GM04504 (cell line): Measurements from ENCODE around the gene CPNE5.
A peak's percentile ranks its signal among the peaks of the same experiment; 100 is the strongest.

ENCODE experiments used
- DNase-seq: peaks from one replicate; pipeline ENCODE4 v3.0.0-alpha.2; 2012; ENCODE audit warnings: low read depth

CPNE5 gene

DNA sequence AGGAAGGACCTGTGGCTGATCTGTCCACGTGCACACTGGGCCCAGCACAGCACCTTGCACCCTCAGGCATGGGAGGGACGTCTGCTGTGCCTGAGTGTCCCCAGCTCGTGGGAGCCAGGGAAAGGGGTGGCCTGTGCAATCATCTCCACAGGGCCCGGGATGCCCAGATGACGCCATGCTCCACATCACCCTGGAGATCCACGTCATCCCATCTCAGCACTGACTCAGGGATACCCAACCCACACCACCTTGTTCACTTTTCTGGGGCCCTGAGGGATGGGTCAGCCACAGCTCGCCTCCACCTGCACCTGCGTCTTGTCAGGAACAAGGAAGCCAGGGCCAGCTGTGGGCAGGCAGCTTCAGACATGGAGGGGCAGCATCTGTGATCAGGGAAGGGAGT, 93.4 kb downstream of the CPNE5 start:
- DNase-seq, result no peak

DNA sequence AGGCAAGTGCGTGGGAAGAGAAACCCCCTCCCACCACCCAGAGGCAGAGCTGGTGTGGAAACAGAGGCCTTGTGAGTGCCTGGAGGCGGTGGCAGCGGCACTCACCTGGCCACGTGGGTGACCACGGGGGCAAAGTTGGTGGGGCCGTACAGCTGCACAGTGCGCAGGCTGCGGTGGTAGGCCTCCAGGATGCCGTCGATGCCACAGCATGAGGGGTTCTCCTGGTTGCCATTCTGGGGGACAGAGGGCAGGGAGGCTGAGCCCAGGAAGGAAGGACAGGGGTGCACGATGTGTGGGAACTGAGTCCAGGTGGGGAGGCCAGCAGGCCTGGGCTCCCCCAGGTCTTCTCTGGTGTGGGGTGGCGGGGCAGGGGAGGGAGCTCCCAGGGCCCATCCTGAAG, 94.0 kb downstream of the CPNE5 start:
- DNase-seq, result no peak

DNA sequence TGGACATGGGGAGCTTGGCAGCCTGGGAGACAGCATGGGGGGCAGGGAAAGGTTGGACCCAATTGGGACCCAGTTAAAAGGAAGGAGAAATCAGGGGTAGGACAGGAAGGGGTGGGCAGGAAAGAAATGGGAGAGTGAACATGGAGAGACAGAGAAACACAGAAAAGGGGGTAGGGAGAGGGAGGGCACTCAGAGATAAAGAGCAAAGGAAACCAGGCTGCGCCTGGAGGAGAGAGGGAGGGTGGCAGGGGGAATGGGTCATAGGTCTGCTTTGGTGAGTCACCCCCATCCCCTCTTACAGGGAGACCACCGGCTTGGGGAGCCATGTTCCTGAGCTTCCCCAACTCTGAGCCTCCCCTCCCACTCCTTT, 95.0 kb downstream of the CPNE5 start:
- DNase-seq, result no peak

DNA sequence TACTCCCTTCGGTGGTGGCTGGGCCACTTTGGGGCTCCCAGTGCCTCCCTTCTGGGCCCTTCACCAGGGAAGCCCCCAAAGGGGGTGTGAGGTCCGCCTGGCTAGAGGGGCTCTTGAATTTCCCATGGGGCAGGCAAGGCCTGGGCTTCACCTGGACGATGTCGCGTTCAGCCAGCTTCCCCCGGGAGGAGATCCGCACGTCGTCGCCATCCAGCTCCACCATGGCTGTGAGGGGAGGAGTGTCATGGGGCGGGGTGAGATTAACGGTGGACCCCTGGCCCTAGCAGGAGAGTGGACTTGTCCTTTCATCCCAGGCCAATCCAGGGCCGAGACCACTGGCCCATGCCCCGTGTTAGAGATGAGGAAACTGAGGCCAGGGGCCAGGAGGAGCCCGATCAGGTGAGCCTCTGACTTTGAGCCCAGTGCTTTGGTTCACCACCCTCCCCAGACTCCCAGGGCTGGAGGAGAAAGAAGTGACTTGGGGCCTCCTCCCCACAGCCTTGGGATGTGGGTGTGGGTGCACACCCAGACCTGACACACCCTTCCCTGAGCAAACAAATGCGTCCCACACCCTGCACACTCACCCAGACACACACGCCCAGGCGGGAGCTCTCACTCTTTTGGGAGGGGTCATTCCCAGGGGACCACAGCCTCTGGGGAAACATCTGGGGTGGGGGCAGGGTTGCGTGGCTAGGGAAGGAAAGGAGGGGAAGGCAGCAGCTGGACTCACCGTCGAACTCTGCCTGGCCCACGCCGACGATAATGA, 95.5 kb downstream of the CPNE5 start:
- no peak for DNase-seq

DNA sequence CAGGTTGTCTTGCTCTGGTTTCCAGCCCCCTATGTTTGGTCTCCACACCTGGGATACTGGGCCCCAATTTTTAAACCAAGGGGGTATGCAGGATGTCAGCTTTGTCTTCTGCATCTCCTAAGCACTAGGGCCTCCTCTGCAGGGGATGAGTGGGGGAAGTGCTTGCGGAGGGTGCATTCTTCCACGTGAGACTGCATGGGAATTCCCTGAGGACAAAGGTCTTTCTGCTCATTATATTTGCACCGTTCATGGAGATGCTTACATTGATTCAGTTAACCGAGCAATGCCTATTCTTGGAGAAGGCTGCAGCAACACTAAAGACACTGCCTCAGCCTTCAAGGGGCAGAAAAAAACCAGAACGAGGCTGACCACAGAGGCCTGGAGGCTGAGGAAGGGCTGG, 96.2 kb downstream of the CPNE5 start:
- no peak for DNase-seq

DNA sequence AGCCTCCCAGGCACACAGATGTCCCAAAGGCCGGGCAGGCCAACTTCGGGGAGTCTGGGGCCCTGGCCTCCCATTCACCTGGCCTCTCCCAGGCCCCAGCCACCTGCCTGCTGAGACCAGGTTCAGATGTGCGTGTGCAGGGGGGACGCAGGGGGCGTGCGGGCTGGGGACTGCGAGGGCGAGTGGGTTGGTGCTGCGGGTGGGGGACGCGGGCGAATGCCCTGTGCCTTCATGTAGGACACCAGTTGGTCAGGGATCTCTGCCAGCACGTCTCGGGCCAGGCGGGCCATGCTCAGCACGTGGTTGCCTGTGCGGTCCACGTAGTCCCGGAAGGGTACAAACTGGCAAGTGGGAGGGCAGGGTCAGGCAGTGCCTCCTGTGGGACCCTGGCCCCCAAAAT, 97.1 kb downstream of the CPNE5 start:
- no peak for DNase-seq

DNA sequence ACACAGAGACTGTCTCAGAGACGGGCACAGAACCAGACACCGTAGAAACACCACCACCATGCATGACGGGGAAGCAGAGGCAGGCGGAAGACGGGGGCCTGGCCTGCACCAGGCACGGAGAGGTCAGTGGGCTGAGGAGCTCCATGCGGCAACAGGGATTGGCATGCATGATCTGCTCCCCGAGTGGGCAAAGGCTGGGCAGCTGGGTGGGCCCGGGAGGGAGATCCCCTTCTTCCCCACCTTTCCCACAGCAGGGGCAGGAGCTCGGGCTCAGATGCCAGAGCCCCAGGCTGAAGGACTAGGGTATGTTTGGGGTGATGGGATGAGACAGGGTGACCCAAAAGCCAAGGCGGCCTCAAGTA, 98.4 kb downstream of the CPNE5 start:
- DNase-seq, result no peak

DNA sequence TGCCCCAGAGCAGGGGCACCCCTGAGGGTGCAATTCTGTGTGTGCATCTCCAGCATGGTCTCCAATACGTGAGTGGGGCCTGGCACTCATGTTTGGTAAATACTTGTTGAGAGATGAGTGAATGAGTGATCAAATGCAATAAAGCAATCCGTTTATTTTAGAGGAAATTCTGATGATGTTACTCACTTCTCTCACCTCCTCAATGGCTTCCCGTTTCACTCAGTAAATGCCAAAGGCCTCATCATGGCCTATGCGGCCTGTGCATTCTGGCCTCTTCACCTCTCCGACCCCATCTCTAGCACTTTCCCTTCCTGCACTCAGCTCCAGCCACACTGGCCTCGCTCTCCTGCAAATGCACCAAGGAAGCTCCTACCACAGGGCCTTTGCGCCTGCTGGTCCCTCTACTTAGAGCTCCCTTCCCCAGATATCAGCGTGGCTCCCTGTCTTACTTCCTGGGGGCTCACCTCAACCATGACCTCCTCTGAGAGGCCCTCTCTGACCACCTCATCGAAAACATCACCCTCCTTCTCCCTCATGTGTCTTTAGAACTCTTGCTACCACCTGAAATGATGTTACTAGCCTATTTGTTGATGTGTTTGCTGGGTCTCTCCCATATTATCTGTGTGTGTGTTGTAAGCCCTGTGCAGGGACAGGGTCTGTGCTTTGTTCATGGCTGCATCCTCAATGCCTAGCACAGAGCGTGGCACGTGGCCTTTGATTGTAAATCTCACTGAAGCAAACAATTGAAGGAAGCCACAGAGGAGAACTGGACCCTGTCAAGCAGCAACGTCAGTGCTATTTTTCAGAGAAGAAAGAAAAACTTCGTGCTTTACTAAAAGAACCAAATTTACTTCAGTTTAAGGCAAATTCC, 99.1 kb downstream of the CPNE5 start:
- no peak for DNase-seq

DNA sequence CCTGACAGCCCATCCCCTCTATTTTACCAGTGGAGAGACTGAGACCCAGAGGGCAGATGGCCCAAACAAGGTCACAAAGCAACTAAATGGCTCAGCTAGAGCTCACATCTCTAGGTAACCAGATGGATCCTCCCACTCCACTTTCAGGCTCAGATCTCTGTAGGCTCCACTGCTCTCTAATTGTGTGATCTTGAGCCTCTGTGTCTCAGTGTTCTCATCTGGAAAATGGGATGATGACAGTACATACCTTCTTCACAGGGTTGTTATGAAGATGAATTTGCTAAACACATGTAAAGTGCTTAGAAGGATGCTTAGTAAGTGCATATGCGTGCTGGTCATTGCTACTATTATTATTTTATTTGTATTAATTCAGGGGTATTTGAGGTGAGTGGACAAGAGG, 101.1 kb downstream of the CPNE5 start:
- DNase-seq, result no peak

DNA sequence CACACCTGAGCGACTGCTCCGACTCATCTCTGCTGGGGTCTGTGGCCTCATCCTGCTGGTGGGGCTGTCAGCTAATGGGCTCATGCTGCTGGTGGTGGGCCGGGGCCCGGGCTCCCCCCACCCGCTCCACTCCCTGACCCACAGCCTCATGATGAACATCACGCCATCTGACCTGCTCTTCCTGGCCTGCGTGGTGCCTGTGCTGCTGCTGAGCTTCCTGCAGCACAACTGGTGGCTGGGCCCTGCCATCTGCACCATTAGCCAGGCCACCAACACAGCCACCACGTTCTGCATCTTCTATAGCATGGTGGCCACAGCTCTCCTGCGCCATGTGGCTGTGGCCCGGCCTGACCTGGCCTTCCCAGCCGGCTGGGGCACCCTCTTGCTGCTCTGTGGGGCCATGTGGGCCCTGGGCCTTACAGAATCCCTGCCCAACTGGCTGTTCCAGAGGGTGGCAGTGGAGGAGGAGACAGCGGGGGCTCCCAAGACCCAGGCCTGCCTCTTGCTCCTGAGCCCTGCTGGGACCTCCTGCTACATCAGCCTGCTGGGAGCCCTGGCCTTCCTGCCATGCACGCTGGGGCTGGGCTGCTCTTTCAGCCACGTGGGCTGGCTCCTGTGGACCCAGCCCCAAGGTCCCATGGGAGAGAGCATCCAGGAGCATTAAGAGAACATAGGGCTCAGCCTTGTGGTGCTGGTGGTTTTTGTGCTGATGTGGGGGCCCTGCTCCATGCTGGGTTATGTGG, 102.0 kb downstream of the CPNE5 start:
- DNase-seq, result no peak

DNA sequence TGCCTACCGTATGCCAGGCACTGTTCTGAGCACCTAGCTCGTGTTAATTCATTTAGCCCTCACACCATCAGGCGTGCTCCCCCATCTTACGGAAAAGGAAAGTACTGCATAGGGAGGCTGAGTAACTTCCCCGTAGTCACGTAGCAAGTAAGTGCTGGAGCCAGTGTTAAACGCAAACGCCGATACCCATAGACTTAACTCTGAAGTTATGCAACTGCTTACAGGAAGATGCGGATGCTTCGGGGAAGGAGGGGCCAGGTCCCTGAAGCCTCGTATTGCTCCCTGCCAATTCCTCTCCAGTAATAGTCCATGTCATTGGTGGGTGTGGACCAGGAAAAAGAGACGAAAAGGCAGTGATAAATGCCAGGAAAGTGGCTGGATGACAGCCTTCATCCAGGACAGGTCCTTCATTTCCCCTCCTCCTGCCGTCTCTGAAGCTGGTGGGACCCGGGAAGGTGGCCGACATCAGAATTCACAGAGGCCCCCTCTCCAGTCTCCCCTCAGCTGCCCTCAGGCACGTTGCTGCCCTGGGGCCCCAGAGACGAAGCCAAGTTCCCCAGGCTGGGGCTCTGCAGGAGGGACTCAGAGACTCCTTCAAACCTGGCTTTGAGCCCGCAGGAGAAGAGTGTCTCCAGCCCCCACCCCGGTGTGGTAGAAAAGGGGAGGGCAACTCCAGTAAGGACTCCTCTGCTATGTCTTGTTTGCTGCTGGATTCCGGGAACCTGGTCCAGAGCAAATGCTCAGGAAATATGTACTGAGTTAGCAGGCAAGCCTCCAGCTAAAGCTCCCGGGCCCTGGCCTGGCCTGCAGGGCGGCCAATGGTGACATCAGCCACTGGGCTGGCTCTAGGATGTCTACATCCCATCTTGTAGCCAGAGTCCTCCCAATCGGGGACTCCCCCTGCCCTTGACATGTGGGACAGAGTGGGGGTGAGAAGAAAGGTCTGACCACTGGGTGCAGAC, 103.9 kb downstream of the CPNE5 start:
- peak; percentile 58 for DNase-seq

DNA sequence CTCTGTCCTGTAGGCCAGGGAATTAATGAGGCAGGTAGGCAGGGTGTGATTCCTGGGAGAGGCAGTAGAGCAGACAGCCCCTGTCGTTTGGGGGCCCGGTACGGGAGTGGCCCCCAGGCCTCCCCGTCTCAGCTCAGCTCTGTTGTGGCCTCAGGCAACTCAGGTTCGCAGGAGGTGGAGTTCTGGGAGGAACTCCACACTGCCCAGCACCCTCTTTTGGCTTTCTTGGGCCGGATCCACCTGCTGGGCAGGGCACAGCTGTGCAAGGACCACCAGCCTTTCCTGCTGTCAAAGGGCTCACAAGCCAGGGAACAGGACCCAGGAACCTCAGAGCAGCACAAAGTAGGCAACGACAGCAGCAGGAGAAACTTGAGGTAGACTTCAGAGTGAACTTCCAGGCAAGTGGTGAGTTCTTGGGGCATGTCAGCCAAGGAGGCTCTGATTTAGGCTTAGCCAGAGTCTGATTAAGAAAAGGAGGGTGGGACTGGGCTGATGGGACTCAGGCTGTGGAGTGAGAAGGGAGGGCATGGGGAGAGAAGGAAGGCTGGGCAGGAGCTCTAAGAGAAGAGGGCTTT, 104.7 kb downstream of the CPNE5 start:
- no peak for DNase-seq

DNA sequence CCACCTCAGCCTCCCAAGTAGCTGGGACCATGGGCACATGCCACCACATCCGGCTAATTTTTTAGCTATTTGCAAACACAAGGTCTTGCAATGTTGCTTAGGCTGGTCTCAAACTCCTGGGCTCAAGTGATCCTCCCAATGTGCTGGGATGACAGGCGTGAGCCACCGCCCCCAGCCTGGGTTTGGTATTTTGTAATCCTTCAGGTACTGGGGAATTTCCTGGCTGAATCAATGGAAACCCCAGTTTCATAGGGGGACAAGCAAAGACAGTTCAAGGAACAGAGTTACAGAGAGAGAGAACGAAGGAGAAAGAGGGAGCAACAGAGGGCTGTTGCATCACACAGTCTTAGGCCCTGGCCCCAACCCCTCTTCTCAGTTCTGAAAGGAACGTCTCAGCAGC, 105.9 kb downstream of the CPNE5 start:
- DNase-seq, result no peak

DNA sequence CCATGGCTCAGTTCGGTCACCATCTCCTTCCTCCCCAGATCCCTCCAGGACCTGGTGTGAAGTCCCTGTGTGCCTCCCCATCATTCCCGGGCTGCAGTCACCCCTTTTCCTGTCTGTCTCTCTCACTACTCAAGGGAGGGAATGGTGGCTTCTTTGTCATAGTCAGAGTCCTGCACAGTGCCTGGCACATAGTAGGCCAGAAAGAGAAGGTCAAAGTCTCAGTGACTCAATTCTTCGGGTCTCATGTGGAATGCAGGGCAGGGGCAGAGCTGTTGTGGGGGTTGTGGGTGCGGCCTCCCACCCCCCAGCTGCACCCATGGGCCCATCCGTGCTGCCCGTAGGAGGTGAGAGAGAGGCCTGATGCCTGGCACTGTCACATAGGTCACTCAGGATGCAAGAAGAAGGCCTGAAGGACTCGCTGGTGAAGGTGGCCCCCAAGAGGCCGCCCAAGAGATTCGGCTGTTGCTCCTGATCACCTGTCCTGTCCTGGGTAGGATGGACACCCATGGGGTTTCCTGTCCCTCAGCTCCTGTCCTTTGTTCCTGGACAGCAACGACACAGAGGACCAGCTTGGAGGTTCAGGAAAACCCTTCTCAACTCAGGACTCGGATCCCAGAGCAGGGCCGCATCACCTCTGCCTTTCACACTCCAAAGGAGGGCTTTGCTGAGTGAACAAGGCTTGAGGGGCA, 107.5 kb downstream of the CPNE5 start:
- DNase-seq, result no peak

DNA sequence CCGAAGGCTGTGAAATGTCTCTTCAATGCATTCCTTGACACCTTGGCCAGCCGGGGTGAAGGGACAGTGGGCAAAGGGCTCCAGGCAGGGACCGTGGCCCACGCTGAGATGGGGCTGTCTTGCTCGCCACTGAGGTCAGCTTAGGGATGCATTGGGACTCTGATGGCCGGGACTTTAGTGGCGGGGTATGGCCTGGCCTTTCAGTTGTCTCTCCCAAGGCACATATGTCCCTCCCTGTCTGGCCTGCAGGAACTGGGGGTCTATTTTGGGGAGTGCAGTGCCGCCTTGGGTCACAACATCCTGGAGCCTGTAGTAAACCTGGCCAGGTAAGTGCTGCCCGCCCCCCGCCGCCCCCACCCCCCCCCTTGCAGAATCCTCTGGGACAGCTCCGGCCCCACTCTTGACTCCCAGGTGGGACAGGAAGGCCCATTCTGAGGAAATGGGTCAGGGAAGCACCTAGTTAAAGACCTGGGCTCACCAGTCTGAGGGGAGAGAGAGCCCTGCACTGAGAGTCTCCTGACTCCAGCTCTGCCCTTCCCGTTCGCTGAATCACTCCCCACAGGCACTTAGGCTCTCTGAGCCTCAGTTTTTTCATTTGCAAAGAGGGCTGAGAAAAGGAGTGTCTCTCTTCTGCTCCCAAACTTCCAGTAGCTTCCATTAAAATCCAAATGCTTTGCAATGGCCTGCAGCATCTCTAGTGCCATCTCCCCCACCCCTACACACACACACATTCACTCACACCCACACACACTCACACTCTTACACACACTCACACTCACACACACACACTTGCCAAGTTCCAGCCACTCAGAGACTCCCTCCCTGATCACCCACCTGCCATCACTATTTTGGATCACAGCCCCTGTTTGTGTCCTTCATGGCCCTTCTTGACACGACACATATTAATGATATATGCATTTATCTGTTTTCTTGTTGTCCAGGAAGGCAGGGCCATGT, 108.5 kb downstream of the CPNE5 start:
- no peak for DNase-seq

DNA sequence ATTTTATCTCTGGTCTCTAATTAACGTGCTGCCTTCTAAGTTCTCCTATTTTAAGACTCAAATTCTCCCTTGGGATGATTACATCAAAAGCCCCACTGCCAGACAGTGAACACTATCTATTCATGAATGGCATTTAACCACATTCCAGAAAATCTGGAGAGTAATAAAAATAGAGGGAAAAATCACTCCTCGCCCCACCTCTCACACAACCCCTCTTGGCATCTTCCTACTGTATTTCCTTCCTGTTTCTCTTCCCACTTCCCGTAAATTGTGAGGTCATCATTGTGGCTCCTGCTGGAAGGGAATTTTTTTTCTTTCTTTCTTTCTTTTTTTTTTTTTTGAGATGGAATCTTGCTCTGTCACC, 110.1 kb downstream of the CPNE5 start:
- DNase-seq, result no peak

DNA sequence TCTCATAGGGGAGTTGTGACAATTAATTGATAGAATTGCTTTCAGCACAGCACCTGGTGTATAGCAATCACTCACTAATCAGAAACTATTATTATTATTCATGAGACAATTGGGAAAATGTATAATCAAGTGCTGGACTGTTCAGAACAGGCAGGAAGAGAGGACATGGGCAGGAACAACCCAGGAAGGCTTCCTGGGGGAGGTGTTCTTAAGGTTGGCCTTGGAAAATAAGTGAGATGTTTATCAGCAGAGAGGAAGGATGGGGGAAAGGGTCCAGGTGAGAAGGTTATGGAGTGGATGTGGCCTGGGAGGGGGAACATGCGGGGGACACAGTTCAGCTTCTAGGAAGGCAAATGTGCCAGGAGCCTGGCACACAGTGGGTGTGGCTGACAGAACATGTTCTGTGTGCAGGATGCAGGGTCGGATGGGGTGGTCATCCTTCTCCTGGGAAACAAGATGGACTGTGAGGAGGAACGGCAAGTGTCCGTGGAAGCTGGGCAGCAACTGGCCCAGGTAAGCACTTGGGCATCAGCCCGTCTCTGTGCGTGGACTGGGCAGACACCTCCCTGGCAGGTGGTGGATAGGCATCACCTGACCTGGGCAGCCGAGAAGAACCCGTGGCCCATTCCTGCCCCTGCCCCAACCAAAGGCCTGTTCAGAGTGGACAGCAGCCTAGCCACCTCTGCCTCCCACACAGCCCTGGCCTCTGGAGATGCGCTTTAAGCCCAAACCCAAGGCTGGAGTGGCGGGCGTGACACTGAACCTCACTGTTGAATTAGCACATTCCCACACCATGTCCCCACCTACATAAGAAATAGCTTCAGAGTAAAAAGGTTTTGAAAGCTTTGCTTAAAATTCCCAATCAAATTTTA, 110.7 kb downstream of the CPNE5 start:
- DNase-seq, result no peak

DNA sequence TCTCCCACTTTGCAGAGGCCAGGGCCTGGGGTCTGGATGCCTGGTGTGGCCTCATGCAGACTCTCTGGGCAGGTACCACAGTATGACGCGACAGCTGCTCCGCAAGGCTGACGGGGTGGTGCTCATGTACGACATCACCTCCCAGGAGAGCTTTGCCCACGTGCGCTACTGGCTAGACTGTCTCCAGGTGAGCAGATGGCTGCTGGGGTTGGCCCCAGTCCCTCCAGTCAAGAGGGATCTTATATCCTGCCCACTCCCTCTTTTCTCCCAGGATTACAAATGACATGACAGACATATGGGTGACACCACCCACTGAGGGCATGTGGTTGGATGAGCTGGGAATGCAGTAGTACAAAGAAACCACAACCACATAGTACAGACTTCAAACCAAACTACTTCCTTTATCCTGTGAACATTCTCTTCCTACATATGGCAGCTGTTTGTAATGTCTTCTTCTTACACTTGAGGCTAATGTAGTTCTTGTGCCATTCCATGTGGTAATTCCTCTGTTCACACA, 111.7 kb downstream of the CPNE5 start:
- DNase-seq, result no peak
